Thoracic aorta (tissue), 2 donors: ENCODE data around the gene TCF19. TPM values are rescaled to one million over a fixed set of nuclear protein-coding genes. Genes with fewer than 3 reads are reported as not detected.

Experiments used
- ATAC-seq: fragments of 150-250 bp; one replicate; pipeline ENCODE4 v1.8.0; 2017; ENCODE audit warnings: low read depth; ENCODE audit not compliant: insufficient number of reproducible peaks, low FRiP score
- DNase-seq: peaks from one replicate; pipeline ENCODE4 v3.0.0-alpha.2; 2020; ENCODE audit warnings: low spot score
- H3K27ac ChIP-seq, 2 donors: fragments of 200-600 bp; sonication (generic); 1 replicate in 1 of 2; 2 replicates in 1 of 2; pipeline ENCODE4 v1.5.1; 2016; ENCODE audit warnings: mild to moderate bottlenecking in 2 of 2, moderate library complexity in 2 of 2
- H3K27me3 ChIP-seq: fragments of 200-600 bp; sonication (generic); replicated peaks from 2 replicates; pipeline ENCODE4 v1.6.0; 2016; ENCODE audit warnings: mild to moderate bottlenecking; ENCODE audit not compliant: insufficient read depth
- H3K36me3 ChIP-seq: fragments of 200-600 bp; sonication (generic); one replicate; pipeline ENCODE4 v1.5.1; 2016
- H3K4me1 ChIP-seq, 2 donors: fragments of 200-600 bp; sonication (generic); 1 replicate in 1 of 2; 2 replicates in 1 of 2; pipeline versions ENCODE4 v1.5.1 to v1.6.0; 2016; ENCODE audit warnings: low read depth in 2 of 2, mild to moderate bottlenecking in 1 of 2; ENCODE audit not compliant: control insufficient read depth in 1 of 2
- H3K4me3 ChIP-seq: fragments of 200-600 bp; sonication (generic); 2 replicates; pipeline ENCODE4 v1.5.1; 2016; ENCODE audit warnings: mild to moderate bottlenecking
- H3K9me3 ChIP-seq: fragments of 200-600 bp; sonication (generic); 2 replicates; pipeline ENCODE4 v1.5.1; 2016
- total RNA-seq, 2 donors: library from RNA; depleted of rRNA; stranded (reverse); fragments of >200 nt; gene quantifications; one replicate each; pipeline versions ENCODE4 v1.1.0 to v1.2.3, GENCODE V29; 2016
- TF ChIP-seq, protein P1 (sequence below): fragments of 200-600 bp; sonication (generic); IDR thresholded peaks from one replicate; pipeline ENCODE4 v1.5.1; 2019; ENCODE audit warnings: antibody characterized with exemption

TCF19 gene
- total RNA-seq, 2 donors from 2014 or later, result 1.6 to 15.7 TPM

DNA sequence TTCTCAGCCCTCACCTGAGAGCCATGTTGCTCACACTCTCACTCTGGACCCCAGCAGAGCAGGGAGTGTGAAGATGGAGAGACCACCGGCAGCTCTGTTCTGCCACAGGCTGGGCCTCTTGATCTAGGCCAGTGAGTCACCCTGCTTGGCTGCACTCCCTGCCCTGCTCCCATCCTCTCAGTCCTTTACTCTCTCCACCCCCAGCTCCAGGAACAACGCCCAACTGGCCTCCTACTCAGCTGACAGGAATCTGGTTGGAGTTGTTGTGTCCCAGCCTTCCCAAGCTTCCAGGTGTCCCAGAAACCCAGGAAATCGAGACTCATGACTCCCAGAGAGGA is 43.9 kb upstream of the TCF19 start, which contains the start of gene PSORS1C1:
PSORS1C1 (plus strand) TSS at position 260 of the 338 bp plus-strand sequence. CDS start 14,833 bp downstream, outside the sequence.
- ATAC-seq, result peak; percentile 67
- Histone ChIP-seq H3K4me1 (peaks cover 6 to 37% of the 10 kb centered on the region in 2 donors), H3K4me3 (peak within 1 kb of the TSS; percentile 60), H3K27ac (peak within 1 kb of the TSS; percentile 63 to 74), H3K36me3 (no peaks in the 10 kb centered on the region), H3K27me3 (no peaks in the 10 kb centered on the region), H3K9me3 (no peaks in the 10 kb centered on the region)
- TF ChIP-seq, protein P1, sequence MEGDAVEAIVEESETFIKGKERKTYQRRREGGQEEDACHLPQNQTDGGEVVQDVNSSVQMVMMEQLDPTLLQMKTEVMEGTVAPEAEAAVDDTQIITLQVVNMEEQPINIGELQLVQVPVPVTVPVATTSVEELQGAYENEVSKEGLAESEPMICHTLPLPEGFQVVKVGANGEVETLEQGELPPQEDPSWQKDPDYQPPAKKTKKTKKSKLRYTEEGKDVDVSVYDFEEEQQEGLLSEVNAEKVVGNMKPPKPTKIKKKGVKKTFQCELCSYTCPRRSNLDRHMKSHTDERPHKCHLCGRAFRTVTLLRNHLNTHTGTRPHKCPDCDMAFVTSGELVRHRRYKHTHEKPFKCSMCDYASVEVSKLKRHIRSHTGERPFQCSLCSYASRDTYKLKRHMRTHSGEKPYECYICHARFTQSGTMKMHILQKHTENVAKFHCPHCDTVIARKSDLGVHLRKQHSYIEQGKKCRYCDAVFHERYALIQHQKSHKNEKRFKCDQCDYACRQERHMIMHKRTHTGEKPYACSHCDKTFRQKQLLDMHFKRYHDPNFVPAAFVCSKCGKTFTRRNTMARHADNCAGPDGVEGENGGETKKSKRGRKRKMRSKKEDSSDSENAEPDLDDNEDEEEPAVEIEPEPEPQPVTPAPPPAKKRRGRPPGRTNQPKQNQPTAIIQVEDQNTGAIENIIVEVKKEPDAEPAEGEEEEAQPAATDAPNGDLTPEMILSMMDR, result no peak
- DNase-seq, result peak; percentile 86

DNA sequence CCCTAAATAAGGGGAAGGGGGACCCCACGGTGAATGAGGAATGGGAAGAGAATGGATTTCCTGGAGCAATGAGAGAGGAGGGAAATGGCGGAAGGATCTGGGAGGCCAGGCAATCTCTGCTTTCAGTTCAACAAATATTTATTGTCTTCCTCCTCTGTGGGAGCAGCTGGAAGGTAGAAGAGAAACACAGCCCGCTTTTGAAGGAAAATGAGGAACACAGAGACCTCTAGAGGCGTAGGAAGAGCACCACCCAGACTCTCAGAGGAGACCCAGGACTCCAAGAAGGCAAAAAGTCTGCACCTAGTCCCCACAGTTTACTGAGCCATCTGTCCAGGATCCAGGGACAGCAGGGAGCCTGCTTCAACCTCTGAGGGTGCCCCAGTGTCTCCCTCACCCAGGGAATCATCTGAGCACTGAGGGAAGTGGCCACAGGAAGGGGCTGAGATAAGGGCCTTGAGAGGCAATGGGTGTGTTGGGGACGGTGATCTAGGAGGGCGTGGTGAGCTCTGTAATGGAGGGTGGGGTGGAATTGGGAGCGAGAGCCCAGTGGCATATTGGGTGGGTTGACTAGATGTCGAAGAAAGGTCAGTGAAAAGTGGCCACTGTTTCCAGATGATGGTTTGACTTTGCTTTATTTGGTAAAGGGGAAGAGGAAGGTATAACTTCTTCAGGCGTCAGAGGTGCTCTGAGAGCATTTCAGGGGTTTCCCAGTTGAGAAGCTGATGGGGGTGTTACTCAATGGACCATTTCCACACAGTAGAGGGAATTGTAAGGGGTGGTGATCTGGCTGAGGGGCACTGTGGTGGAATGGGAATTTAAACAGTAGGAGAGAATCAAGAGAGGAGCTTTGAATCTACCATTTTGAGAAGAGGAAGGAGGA is 43.2 kb upstream of the TCF19 start:
- Histone ChIP-seq H3K4me1 (peaks cover 6 to 37% of the 10 kb centered on the region in 2 donors), H3K27me3 (no peaks in the 10 kb centered on the region), H3K27ac (peak overlapping the region; percentile 63 to 74), H3K4me3 (peak overlapping the region; percentile 60), H3K36me3 (no peaks in the 10 kb centered on the region), H3K9me3 (no peaks in the 10 kb centered on the region)
- no peak for ATAC-seq
- DNase-seq, result no peak
- TF ChIP-seq, protein P1, result no peak

DNA sequence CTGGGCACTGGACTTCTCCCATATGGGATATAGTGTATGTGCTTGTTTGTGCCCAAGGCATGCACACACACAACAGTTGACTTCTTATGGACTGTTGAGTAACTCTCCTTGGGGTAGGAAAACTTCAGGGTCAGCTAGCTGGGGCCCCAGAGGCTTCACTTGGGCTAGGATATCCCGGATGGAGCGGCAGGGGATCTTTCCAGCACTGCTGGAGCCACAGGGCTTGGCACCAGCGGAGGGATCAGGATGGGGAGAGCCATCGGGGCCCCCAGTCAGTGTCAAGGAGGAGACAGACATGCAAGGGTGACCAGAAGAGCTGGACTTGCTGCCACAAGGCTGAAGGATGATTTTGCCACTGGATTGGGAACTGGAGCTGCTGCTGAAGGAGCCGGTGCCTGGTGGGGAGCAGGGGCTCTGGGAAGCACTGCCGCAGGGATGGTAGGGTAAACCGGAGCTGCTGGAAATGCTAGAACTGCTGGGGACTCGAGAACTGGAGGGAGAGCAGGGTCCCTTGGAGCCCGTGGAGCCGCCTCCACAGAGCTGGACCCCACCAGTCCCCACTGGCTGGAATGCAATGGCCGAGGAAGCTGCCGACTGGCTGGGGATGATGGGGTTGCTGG is 42.3 kb upstream of the TCF19 start:
- no peaks in the 10 kb centered on the region for H3K36me3 ChIP-seq
- no peak overlapping the region for H3K4me3 ChIP-seq
- no peak overlapping the region for H3K27ac ChIP-seq
- H3K27me3 ChIP-seq, result no peaks in the 10 kb centered on the region
- ATAC-seq (no peak), DNase-seq (no peak)
- TF ChIP-seq, protein P1, result no peak
- H3K9me3 ChIP-seq, result no peaks in the 10 kb centered on the region
- peaks cover 6 to 37% of the 10 kb centered on the region in 2 donors for H3K4me1 ChIP-seq

DNA sequence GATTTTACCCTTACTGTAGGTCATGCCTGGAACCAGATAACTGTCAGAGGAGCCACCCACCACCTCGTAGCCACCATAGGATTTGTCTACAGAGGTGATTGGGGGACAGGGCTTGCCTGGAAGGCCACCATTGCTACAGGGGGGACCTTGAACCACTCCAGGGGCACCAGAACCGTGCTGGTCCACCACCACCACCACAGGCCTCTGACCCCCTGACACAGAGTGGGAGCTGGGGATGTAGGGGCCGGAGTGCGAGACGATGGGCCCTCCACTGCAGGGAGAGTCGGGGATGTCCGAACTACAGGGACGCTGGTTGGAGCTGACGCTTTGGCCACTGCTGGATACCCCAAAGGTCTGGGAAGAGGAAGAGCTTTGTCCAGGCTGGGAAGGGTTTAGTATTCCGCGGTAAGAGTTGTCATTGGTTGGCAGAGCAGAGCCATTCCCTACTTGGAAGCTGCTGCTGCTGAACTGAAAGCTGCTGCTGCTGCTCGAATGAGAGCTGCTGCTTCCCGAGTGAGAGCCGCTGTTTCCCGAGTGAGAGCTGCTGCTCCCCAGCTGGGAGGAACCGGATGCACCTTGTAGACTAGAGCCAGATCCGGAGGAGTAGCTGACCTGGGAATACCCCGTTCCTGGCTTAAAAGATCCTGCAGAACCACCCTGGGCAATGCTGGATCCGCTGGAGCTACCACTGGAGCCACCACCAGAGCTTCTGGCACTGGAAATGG is 41.6 kb upstream of the TCF19 start:
- no peak overlapping the region for H3K27ac ChIP-seq
- ATAC-seq, result no peak
- H3K4me1 ChIP-seq, result peaks cover 6 to 37% of the 10 kb centered on the region in 2 donors
- H3K36me3 ChIP-seq, result no peaks in the 10 kb centered on the region
- TF ChIP-seq, protein P1, result no peak
- H3K27me3 ChIP-seq, result no peaks in the 10 kb centered on the region
- peak overlapping the region; percentile 24 for H3K4me3 ChIP-seq
- DNase-seq, result no peak
- no peaks in the 10 kb centered on the region for H3K9me3 ChIP-seq

DNA sequence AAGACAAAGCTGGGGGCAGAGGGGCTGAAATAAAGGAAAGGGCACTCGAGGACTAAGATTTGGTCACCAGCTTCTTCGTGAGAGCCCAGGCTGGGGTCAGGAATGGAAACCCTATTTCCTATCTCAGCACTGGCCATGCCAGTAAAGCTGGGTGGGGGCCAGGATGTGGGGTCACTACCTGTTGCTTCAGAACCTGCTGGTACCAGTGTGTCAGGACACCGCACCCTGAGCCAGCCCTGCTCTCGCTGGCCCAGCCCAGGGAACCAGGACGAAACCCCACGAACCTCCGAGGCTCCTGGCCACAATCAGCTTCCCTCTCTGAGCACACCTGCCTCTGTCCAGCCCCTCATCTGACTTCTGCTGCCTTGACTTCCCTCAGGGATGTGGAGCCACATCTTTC is 40.2 kb upstream of the TCF19 start:
- Histone ChIP-seq H3K36me3 (no peaks in the 10 kb centered on the region), H3K27ac (no peak overlapping the region), H3K4me1 (peaks cover 14 to 48% of the 10 kb centered on the region in 2 donors), H3K4me3 (no peak overlapping the region), H3K27me3 (no peaks in the 10 kb centered on the region), H3K9me3 (no peaks in the 10 kb centered on the region)
- TF ChIP-seq, protein P1, result no peak
- ATAC-seq (no peak), DNase-seq (no peak)
